ENCODE results near the gene MYO18B.
A peak's percentile ranks its signal among the peaks of the same experiment; 100 is the strongest.

The MYO18B gene

DNA sequence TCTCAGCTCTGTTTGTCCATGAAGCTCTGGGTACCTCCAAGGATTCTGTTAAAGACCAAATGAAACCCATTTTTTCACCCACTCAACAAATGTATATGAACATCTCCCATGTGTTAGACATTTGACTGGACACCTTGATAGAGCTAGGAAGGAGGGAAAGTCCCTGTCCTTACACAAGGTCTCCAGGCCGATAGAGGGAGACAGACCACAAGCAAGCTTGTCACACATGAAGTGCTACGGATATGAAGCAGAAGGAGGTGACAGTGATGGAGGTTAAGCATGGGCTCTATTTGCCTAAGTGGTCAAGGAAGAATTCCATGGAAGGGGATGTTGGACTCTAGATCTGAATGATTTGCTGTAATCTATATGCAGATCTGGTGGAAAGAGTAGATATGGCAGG lies 138.5 kb downstream of the MYO18B start:
- DNase-seq (ENCODE audit: insufficient read length, low spot score): no peak
- no peak for TF ChIP-seq POLR2A (IDR thresholded peaks at IDR 0.05; ENCODE audit: low read depth, low read length)
- FAIRE-seq: no peak

DNA sequence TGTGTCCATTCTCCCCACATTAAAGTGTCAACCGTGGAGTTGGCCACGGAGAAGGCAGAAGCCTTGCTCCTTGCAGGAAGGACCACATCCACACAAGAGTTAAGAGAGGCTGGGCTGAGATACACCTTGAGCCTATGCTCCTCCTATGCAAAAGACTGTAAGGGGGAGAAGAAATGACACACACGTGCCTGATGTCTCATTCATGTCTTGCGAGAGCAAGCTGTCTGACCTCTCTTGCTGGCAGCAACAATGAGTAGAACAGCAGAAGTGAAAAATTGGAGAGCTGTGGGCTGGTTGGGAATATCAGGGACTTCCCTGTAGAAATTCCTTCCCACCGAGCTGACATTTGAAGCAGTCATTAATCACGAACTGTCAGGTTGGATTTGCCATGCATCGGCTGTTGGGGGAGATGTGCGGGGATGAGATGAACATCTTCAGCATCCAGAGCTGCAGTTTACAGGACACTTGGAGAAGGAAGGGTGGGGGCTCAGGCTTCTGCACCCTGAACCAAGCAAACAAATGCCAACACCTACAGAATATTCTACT lies 139.3 kb downstream of the MYO18B start:
- DNase-seq (ENCODE audit: insufficient read length, low spot score) (no peak), FAIRE-seq (no peak)
- no peak for TF ChIP-seq POLR2A (IDR thresholded peaks at IDR 0.05; ENCODE audit: low read depth, low read length)

DNA sequence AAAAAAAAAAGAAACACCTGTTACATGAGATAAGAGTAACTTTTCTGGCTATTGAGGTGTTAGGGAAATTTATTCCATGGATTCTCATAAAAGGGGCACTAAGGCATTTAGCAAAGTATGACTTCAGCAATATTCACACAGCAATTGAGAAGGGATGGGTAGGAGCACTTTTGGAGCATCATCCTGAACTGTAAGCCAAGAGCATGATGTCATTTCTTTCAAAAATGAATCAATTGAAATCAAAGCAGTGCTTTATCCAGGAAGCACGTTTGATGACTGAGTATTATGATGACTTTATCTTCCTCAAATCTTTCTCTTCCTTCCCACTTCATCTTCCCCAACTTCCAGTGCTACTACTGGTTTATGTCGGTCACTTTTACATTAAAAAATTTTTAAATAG lies 140.4 kb downstream of the MYO18B start:
- no peak for DNase-seq (ENCODE audit: insufficient read length, low spot score)
- FAIRE-seq: no peak
- no peak for TF ChIP-seq POLR2A (IDR thresholded peaks at IDR 0.05; ENCODE audit: low read depth, low read length)

DNA sequence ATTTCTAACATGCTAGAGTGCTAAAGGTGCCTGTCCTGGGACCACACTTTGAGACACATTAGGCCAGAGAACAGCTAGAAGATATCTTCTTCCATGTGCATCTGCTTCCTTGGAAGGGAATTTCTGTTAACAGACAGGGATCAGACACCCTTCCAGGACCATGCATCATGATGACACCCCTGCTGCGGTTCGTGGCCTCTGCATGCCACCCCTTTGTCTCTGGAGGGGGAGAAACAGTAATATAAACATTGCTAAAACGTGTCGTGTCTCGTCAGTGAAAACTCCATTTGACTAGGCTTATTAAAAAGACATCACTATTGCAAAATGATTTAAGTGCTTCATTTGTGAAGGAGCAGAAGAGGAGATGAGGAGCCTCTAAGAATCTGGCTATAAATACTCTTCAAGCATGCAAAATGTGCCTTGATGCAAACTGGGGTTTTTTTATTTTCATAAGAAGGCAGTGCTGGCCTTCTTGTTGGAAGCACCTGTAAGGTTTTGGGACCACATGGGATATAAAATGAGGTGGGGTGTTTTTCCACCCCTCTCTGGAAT lies 141.6 kb downstream of the MYO18B start:
- FAIRE-seq: no peak
- no peak for TF ChIP-seq POLR2A (IDR thresholded peaks at IDR 0.05; ENCODE audit: low read depth, low read length)
- DNase-seq (ENCODE audit: insufficient read length, low spot score): no peak

DNA sequence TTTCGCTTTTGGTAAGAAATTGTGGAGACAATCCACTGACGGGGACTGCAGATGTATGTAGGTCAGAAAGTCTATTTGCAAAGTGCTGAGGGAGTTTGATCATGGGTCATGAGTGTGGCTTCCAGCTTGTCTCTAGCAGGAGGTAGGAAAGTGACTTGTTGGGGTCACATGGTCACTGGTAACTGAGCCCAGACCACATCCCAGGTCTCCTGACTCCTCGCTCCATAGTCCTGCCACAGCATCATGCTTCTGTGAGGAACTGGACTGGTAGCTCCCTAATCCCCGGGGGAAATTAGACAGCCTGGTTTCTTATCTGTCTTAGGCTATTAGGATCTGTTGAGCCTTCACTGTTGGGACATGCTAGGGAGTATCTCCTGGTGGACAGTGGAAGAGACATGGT lies 142.1 kb downstream of the MYO18B start:
- no peak for DNase-seq (ENCODE audit: insufficient read length, low spot score)
- TF ChIP-seq POLR2A (IDR thresholded peaks at IDR 0.05; ENCODE audit: low read depth, low read length): no peak
- no peak for FAIRE-seq

DNA sequence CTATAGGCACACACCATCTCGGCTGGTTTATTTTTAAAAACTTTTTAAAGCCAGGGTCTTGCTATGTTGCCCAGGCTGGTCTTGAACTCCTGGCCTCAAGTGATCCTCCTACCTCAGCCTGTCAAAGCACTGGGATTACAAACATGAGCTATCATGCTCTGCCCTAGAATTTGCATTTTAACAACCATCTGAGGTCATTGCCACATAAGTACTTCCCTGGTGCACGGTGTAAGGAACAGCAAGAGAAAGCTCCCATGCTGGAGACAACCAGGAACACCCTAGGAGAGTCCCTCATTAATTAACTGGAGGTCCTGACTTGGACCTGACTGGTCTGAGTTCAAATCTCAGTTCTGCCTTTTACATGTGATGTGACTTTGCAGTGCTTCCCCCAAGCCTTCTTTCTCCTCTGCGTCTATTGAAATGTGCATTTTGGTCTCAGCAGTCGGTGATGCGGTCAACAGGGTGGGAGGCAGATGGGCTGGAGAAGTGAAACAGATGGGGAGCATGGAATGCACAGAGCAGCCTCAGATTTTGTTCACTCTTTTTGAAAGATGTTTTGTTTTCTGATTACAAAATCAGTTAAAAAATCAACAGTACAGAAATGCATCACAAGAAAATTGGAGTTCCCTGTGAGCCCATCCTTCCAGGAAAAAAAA lies 146.5 kb downstream of the MYO18B start:
- no peak for TF ChIP-seq POLR2A (IDR thresholded peaks at IDR 0.05; ENCODE audit: low read depth, low read length)
- DNase-seq (ENCODE audit: insufficient read length, low spot score) (no peak), FAIRE-seq (no peak)

DNA sequence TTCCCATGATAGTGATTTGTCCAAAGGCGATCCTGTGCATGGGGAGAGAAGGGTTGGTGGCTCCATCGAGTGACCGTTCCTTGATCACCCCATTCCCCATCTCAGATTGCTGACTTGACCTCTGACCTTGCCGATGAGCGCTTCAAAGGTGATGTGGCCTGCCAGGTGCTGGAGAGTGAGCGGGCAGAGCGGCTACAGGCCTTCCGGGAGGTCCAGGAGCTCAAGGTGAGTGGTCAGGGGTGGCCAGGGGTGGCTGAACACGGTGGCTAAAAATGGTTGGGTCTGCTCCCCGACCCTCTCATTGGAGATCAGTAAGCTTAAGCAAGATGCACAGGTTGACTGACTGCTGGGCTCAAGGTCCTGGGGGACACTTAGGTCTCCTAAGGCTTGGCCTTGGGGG lies 148.7 kb downstream of the MYO18B start:
- FAIRE-seq (no peak), DNase-seq (ENCODE audit: insufficient read length, low spot score) (no peak)
- TF ChIP-seq POLR2A (IDR thresholded peaks at IDR 0.05; ENCODE audit: low read depth, low read length): no peak

DNA sequence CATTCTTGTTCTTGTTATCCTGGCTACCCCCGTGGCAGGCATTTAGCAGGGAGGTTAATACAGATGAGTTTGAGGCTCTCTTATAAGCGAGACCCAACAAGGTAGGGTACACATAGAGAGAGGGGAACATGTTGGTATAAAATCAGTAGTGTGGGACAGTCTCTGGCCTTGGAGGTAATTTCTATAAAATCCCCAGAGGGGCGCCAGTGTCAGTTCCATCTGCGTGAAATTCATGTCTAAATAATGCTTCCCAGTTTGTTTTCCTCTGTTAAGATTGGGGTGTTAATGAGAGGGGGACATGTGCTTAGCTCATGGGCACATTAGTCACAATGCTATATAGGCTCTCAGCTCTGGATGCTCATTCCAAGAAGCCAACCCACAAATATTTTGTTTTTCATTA lies 150.7 kb downstream of the MYO18B start:
- FAIRE-seq: no peak
- DNase-seq (ENCODE audit: insufficient read length, low spot score): no peak

DNA sequence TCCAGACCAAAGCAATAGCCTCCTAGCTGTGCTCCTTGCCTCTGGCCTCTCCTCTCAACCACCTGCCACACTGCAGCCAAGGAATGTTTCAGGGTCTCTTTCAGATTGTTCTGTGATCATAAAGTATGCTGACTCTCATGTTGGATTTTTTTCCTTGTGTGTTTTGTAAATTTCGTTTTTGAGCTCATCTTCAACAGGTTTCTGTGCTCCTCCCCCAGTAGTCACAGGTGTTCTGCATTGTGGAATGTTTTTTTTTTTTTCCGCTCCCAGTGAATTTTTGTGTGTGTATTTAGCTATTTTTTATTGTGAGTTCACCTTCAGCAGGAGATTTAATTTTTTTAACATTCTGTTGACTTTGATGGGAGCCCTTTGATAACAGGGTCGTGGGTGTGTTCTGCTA lies 153.7 kb downstream of the MYO18B start:
- no peak for TF ChIP-seq POLR2A (IDR thresholded peaks at IDR 0.05; ENCODE audit: low read depth, low read length)
- DNase-seq (ENCODE audit: insufficient read length, low spot score) (no peak), FAIRE-seq (no peak)

More for the DNA sequence above, 150.7 kb downstream of the MYO18B start:
- no peak for TF ChIP-seq POLR2A (IDR thresholded peaks at IDR 0.05; ENCODE audit: low read depth, low read length)

DNA sequence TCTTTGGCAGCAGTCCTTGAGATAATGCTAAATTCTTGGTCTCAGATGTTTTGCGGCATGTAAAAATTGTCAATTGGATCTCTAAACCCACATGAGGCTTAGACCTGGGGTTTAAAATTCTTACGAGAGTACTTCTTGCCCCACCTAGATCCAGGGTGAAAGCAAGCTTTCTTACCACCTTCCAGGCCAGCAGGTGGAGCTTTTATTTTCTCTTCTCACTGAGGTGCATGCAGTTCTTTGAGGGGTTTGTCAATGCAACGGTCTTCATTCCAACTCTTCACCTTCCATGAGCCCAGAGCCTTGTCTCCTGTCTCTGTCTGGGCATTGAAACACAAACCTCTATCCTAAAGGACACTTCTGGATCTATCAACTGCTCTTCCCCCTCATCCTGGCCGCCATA lies 154.1 kb downstream of the MYO18B start:
- FAIRE-seq (no peak), DNase-seq (ENCODE audit: insufficient read length, low spot score) (no peak)
- TF ChIP-seq POLR2A (IDR thresholded peaks at IDR 0.05; ENCODE audit: low read depth, low read length): no peak

DNA sequence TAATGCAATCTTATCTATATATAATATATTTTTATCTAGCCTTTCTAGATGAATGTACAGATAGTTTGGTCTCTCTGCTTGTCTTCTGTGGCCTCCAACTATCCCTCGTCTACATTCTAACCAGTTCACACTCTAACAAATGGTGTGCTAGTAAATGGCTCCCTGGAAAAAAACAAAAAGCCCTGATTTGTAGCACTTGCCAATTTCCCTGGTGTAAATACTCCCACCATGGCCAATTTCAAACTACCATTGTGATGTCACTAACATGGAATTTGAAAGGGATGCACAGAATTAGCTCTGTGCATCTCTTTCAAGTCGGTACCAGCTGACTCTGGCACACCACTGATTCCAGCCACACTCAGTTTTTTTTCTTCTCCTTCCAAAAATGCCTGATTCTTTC lies 154.6 kb downstream of the MYO18B start:
- TF ChIP-seq POLR2A (IDR thresholded peaks at IDR 0.05; ENCODE audit: low read depth, low read length): no peak
- FAIRE-seq (no peak), DNase-seq (ENCODE audit: insufficient read length, low spot score) (no peak)

DNA sequence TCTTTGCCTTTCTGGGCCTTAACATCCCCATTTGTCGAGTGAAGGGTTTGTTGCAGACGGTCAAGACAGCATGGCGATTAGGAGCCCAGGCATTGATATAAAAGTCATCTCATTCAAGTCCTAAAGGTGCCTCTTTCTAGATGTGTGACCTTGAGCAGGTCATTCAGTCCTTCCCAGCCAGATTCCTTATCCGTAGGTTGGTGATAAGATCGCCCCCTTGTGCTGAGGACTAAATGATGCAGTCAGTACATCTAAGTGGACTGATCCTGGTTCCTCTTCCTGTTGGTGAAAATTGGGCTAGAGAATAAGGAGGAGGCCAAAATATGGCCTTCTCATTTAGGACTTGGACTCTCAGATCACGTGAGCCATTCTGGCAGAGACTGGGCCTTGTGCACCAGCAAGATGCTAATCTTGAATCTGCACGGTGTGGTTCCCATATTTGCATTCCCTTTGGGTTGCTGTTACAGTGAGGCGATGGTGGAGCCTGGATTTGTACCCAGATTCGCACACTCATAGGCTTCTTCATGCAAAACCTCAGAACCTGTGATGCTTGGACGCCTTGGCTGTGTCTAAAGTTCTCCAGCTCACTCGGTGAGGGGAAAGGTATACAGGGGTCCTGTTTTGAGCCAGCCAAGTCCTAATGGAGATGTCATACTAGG lies 156.8 kb downstream of the MYO18B start:
- DNase-seq (ENCODE audit: insufficient read length, low spot score): peak; percentile 15
- TF ChIP-seq POLR2A (IDR thresholded peaks at IDR 0.05; ENCODE audit: low read depth, low read length): no peak
- no peak for FAIRE-seq

DNA sequence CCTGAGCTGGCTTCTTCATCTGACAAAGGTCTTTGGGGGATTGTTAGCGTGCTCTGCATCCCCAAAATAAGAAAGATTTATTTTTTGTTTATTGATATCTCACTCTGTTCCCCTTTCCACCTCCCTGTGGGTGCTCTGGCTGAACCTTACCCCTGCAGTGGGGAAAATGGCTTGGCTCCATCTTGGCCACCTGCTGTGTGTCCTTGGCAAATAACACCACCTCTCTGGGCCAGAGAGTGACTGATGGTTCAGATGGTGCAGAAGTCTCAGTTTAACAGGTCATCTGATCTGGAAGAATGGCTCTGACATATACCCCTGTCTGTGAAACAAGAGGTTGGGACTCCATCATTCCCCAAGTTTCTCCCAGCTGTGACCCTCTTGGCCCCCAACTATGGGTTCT lies 157.6 kb downstream of the MYO18B start:
- DNase-seq (ENCODE audit: insufficient read length, low spot score) (no peak), FAIRE-seq (no peak)
- TF ChIP-seq POLR2A (IDR thresholded peaks at IDR 0.05; ENCODE audit: low read depth, low read length): no peak

DNA sequence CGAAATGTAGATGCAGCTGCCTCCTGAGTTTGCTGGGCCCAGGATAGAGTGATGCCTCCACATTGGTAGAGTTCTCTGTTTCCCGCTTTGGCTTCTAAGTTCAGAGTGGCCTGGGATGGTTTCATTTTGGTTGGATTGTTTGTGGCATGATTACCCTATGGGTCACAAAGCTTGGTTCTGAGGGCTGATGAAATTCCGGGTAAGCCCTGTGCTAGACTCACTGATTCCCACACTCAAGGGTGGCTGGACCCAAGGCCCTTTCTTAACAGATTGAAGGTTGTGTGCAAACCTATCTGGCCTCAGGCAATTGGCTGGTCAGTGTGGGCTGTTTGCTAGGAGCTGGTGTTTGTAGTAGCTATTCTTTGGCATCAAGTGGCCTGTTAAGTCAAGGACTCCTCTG lies 158.4 kb downstream of the MYO18B start:
- no peak for FAIRE-seq
- DNase-seq (ENCODE audit: insufficient read length, low spot score): no peak
- TF ChIP-seq POLR2A (IDR thresholded peaks at IDR 0.05; ENCODE audit: low read depth, low read length): no peak

DNA sequence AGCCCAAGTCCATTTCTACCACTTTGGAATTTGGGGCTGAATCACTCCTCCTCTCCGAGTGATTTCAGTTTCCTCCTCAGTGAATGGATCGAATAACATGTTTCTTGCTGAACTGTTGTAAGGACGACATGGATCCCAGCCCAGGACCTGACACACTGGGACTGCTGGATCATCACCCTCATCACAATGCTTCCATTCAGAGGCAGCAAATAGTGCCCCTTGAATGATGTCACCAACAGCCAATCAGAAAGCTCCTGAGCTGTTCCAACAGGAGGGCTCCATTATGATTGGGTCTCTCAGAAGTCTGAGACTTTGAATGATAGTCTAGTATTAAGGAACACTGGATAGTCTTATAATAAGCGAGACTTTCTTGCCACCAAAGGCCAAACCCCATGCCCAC lies 158.9 kb downstream of the MYO18B start:
- no peak for FAIRE-seq
- TF ChIP-seq POLR2A (IDR thresholded peaks at IDR 0.05; ENCODE audit: low read depth, low read length): no peak
- no peak for DNase-seq (ENCODE audit: insufficient read length, low spot score)
